Tibial nerve (tissue), 4 donors: ENCODE results near the gene RFESD. TPM values are rescaled to one million over a fixed set of nuclear protein-coding genes. Genes with fewer than 3 reads are reported as not detected.
"Not testable (repeated sequence)": the region's sequence is repeated elsewhere in the genome, so short reads cannot be mapped to it uniquely, and the experiment has no call there.

ENCODE experiments used
- DNase-seq, 2 donors: peaks; one replicate each; pipeline ENCODE4 v3.0.0-alpha.2; 2019; ENCODE audit warnings: low spot score in 2 of 2
- H3K27ac ChIP-seq, 4 donors: fragments of 200-600 bp; sonication (generic) in 3 of 4; one replicate each; pipeline ENCODE4 v1.5.1; 2017 to 2019; ENCODE audit warnings: mild to moderate bottlenecking in 1 of 4
- H3K27me3 ChIP-seq, 2 donors: fragments of 200-600 bp; sonication (generic) in 1 of 2; one replicate each; pipeline versions ENCODE4 v1.5.1 to v1.6.0; 2017 to 2019
- H3K36me3 ChIP-seq, 3 donors: fragments of 200-600 bp; sonication (generic); one replicate each; pipeline ENCODE4 v1.5.1; 2018 to 2019
- H3K4me1 ChIP-seq, 4 donors: fragments of 200-600 bp; sonication (generic) in 3 of 4; one replicate each; pipeline ENCODE4 v1.5.1; 2017 to 2019
- H3K4me3 ChIP-seq, 4 donors: fragments of 200-600 bp; sonication (generic) in 3 of 4; one replicate each; pipeline ENCODE4 v1.5.1; 2017 to 2019; ENCODE audit warnings: mild to moderate bottlenecking in 1 of 4, moderate library complexity in 1 of 4
- H3K9me3 ChIP-seq, 4 donors: fragments of 200-600 bp; sonication (generic) in 3 of 4; one replicate each; pipeline ENCODE4 v1.5.1; 2017 to 2019
- EP300 ChIP-seq, 2 donors: sonication (generic); formaldehyde crosslinking; IDR thresholded peaks; one replicate each; pipeline ENCODE4 v1.6.1; 2017; ENCODE audit warnings: antibody characterized with exemption in 2 of 2, mild to moderate bottlenecking in 1 of 2
- POLR2A ChIP-seq, 2 donors: fragments of 450-650 bp; IDR thresholded peaks; one replicate each; pipeline ENCODE4 v1.6.1; 2017; ENCODE audit warnings: antibody characterized with exemption in 2 of 2, mild to moderate bottlenecking in 2 of 2, moderate library complexity in 2 of 2
- WGBS, 2 donors: methylation state at CpG; one replicate each; pipeline ENCODE4 v1.1.5; 2018; 5-methylcytosine and 5-hydroxymethylcytosine counted together
- total RNA-seq, 4 donors: library from RNA; depleted of rRNA; stranded (reverse); fragments of >200 nt; gene quantifications; one replicate each; pipeline ENCODE4 v1.1.0, GENCODE V29; 2016
- TF ChIP-seq, protein P1 (sequence below), 5 experiments: fragments of 200-600 bp in 3 of 5; fragments of 450-650 bp in 2 of 5; sonication (generic) in 3 of 5; IDR thresholded peaks; one replicate each; pipeline ENCODE4 v1.5.1; 2016 to 2019; ENCODE audit warnings: antibody characterized with exemption in 5 of 5, mild to moderate bottlenecking in 3 of 5, moderate library complexity in 2 of 5

RFESD gene
- total RNA-seq, 4 donors from 2014 or later: 0.98 to 2.1 (median 1.3) TPM

DNA sequence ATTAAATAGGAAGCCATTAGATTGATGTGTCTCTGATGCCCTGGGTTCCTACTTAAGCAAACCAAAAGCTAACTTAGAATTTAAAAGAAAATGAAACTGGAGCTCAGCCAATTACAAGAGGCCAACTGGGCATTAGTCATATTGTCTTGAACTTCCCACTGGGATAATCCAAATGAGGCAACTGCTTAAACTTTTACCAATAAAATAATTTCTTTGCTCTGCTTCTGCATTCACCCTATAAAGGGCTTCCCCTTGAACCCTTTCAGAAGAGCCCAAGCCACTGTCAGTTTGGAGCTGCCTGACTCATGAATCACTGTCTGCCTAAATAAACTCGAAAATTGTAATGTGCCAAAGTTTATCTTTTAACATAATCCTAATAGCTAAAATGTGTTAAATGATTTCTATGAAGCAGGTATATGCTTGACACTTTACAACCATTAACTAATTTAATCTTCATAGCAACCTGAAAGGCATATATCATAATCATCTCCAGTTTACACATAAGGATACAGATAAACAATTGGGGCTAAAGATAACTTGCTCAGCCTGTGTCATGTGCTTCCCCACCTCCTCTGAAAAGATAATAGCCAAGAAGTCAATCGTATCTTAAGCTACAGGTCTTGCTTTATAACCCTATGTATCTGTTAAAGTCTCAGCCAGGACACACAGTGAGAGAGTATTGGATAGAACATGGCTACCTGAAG, 15.2 kb upstream of the RFESD start:
- Histone ChIP-seq H3K36me3 (no peaks in the 10 kb centered on the region), H3K4me1 (peaks cover 0 to 16% (median 2%) of the 10 kb centered on the region in 4 donors), H3K4me3 (no peak overlapping the region), H3K9me3 (no peaks in the 10 kb centered on the region), H3K27ac (no peak overlapping the region), H3K27me3 (no peaks in the 10 kb centered on the region)
- TF ChIP-seq, protein P1, sequence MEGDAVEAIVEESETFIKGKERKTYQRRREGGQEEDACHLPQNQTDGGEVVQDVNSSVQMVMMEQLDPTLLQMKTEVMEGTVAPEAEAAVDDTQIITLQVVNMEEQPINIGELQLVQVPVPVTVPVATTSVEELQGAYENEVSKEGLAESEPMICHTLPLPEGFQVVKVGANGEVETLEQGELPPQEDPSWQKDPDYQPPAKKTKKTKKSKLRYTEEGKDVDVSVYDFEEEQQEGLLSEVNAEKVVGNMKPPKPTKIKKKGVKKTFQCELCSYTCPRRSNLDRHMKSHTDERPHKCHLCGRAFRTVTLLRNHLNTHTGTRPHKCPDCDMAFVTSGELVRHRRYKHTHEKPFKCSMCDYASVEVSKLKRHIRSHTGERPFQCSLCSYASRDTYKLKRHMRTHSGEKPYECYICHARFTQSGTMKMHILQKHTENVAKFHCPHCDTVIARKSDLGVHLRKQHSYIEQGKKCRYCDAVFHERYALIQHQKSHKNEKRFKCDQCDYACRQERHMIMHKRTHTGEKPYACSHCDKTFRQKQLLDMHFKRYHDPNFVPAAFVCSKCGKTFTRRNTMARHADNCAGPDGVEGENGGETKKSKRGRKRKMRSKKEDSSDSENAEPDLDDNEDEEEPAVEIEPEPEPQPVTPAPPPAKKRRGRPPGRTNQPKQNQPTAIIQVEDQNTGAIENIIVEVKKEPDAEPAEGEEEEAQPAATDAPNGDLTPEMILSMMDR (IDR thresholded peaks at IDR 0.05): no peak
- TF ChIP-seq POLR2A (IDR thresholded peaks at IDR 0.05) (no peak), EP300 (IDR thresholded peaks at IDR 0.05) (no peak)
- WGBS, 2 donors: 66 to 76% methylated on average over 2 of the region's 2 CpGs
- no peak for DNase-seq

DNA sequence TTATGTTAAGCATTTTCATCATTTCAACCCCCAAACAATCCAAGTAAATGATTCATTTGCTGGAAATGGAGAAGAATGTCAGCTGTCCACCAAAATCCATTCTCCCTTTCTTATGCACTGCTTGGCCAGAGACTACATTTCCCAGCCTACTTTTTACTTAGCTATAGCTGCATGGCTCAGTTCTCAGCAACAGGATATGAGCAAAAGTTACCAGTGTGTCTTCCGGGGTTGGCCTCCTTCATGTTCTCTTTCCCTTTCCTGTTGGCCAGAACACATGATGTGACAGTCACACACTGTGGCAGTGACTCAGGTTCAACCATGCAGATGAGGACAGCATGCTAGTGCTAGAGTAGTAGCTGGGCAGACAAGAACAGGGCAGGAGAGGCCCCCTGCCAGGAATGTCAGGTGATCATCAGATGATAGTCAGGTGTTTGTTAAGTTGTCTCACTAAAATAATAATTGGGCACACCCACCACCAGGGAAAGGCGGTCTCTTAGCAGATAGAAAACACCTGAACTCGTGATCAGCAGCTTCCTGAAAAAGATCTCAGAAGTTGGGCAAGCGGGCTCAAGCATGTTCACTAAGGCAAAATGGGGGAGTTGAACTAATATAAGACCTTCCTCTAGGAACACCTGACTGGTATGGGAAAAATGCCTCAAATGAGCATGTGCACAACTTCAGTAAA, 14.4 kb upstream of the RFESD start:
- no peak for DNase-seq
- H3K4me1 ChIP-seq: peaks cover 0 to 16% (median 2%) of the 10 kb centered on the region in 4 donors
- WGBS, 2 donors: 76 to 87% methylated on average over 4 of the region's 4 CpGs
- TF ChIP-seq POLR2A (IDR thresholded peaks at IDR 0.05) (no peak), EP300 (IDR thresholded peaks at IDR 0.05) (no peak)
- TF ChIP-seq, protein P1 (IDR thresholded peaks at IDR 0.05): no peak
- no peaks in the 10 kb centered on the region for H3K9me3 ChIP-seq
- no peaks in the 10 kb centered on the region for H3K36me3 ChIP-seq
- no peak overlapping the region for H3K4me3 ChIP-seq
- H3K27ac ChIP-seq: no peak overlapping the region
- no peaks in the 10 kb centered on the region for H3K27me3 ChIP-seq

DNA sequence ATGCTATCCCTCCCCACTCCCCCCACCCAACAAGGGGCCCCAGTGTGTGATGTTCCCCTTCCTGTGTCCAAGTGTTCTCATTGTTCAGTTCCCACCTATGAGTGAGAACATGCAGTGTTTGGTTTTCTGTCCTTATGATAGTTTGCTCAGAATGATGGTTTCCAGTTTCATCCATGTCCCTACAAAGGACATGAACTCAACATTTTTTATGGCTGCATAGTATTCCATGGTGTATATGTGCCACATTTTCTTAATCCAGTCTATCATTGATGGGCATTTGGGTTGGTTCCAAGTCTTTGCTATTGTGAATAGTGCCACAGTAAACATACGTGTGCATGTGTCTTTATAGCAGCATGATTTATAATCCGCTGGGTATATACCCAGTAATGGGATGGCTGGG, 13.6 kb upstream of the RFESD start:
- not testable (repeated sequence) for H3K27me3 ChIP-seq, H3K4me3 ChIP-seq, H3K36me3 ChIP-seq, DNase-seq, H3K27ac ChIP-seq, H3K9me3 ChIP-seq
- peaks cover 0 to 16% (median 2%) of the 10 kb centered on the region in 4 donors for H3K4me1 ChIP-seq
- 94 to 98% methylated on average over 2 of the region's 2 CpGs for WGBS, 2 donors

DNA sequence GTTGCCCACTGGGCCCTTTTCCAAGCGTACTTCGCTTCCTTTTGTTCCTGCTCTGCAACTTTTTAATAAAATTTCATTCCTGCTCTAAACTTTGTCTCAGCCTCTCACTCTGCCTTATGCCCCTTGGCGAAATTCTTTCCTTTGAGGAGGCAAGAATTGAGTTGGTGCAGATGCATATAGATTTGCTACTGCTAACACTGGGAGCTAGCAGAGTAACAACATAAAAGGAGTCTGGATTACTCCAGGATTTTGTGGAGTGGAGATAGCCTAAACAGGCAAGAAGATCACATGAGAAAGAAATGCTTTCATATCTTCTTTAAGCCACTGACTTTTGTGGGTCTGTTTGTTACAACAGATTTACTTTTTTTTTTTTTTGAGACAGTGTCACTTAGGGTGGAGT, 12.9 kb upstream of the RFESD start:
- no peaks in the 10 kb centered on the region for H3K27me3 ChIP-seq
- H3K9me3 ChIP-seq: no peaks in the 10 kb centered on the region
- 93 to 95% methylated on average over 3 of the region's 3 CpGs for WGBS, 2 donors
- TF ChIP-seq, protein P1 (IDR thresholded peaks at IDR 0.05): no peak
- TF ChIP-seq POLR2A (IDR thresholded peaks at IDR 0.05) (no peak), EP300 (IDR thresholded peaks at IDR 0.05) (no peak)
- H3K36me3 ChIP-seq: no peaks in the 10 kb centered on the region
- H3K4me3 ChIP-seq: no peak overlapping the region
- H3K4me1 ChIP-seq: peaks cover 0 to 16% (median 2%) of the 10 kb centered on the region in 4 donors
- DNase-seq: no peak
- H3K27ac ChIP-seq: no peak overlapping the region

DNA sequence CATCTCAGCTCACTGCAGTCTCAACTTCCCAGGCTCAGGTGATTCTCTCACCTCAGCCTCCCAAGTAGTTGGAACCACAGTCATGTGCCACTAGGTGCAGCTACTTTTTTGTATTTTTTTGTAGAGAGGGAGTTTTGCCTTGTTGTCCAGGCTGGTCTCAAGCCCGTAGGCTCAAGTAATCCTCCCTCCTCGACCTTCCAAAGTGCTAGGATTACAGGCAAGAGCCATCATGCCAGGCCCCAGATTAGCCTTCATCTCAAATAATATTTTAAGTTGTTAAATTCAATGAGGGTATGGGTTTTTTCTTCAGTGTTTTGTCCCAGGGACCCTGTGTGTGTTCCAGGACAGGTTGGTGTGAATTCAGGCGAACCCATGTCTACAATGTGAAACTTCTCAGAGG, 12.5 kb upstream of the RFESD start:
- Histone ChIP-seq H3K27ac (no peak overlapping the region), H3K27me3 (no peaks in the 10 kb centered on the region), H3K36me3 (no peaks in the 10 kb centered on the region), H3K9me3 (no peaks in the 10 kb centered on the region), H3K4me3 (no peak overlapping the region), H3K4me1 (peaks cover 0 to 16% (median 2%) of the 10 kb centered on the region in 4 donors)
- TF ChIP-seq, protein P1 (IDR thresholded peaks at IDR 0.05): no peak
- WGBS, 2 donors: 94 to 98% methylated on average over 3 of the region's 3 CpGs
- DNase-seq: no peak
